GM19099 (cell line): ENCODE results near the gene ZMYND10.

Experiments used
- POLR2A ChIP-seq: IDR thresholded peaks from 3 replicates; pipeline ENCODE4 v1.6.1; 2011; ENCODE audit warnings: low read depth; ENCODE audit not compliant: insufficient read length; ENCODE audit errors: extremely low read depth

The ZMYND10 gene

GRCh38 chr3:50375258-50375931, 29.9 kb upstream of the ZMYND10 start:
- TF ChIP-seq POLR2A: no peak

- no peak for TF ChIP-seq POLR2A
These were observed 29.1 kb upstream of the ZMYND10 start for GRCh38 chr3:50374363-50375257.

DNA sequence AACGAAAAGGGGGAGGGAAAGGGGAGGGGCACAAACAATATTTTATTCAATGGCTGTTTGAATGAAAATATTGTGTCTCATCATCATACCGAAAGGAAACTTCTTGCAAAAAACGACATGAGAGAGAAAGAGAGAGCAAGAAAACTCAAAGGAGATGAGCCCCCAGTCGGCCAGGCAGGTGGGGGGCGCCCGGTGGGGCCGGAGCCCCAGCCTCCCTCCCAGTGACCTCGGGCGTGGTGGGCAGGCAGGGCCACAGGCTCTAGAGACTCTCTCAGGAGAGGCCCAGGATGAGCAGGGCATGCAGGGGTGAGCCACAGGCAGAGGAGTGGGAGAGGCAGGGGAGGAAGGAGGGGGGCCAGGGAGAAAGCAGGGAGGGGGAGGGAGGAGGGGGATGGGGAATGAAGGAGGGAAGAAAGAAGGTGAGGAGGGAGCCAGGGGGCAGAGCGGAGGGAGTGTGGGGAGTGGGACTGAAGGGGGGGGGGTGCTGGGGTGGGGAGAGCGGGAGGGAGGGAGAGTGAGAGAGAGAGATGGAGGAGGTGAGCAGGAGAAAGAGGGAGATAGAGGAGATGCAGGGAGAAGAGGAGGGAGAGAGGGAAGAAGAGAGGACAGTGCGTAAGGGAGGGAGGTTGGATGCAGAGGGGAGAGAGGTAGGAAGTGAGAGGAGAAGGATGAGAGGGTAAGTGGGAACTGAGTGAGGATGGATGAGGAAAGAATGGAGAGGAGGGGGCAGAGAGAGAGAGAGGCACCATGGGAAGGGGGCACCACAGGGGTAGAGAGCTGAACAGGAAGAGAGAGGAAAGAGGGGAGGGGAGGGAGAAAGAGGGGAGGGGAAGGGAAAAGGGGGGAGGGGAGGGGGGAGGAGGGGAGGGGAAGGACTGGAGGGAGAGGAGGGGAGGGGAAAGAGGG, 27.9 kb upstream of the ZMYND10 start:
- TF ChIP-seq POLR2A: no peak

DNA sequence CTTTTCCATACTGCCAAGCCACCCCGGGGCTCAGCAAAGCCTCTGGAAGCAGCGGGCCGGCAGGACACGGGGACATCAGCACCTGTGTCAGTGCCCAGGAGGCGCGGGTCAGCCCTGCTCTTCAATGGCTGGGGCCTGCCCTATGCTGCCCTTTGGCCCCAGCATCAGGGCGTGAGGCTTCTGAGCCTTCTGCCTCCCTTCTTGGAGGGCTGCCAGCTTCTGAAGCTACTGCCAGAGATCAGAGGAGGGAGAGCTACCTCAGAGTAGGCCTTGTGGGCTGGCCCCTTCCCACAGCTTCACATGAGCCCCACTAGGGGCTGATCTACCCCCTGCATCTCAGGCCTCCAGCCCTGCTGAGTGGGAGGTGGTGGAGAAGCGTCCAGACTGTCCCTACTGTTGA, 26.8 kb upstream of the ZMYND10 start:
- no peak for TF ChIP-seq POLR2A

DNA sequence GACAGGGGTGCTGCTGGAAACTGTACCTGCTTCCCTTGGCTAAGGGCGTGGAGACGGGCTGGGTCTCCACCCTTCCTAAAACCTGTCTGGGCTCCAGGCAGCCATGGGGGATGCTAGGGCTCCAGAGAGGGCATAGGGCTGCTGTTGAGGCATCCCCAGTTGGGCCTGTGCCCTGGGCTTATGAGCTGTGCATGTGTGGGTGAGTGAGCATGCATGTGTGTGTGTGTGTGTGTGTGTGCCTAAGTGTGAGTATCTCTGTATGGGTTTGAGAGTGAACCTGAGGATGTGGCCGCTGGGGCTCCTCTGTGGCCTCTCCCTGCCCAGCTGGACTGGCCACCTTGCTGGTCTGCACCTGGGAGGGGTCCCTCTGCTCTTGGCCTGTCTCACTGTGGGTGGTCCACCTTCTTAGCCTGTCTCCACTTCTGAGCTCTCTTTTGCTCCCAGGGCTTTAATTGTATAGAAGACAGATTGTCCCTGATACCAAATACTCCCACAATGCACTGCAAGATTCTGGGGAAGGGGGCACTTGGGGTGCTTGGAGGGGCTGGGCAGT, 25.7 kb upstream of the ZMYND10 start:
- no peak for TF ChIP-seq POLR2A

- TF ChIP-seq POLR2A: no peak
These were observed 25.1 kb upstream of the ZMYND10 start for GRCh38 chr3:50370594-50370993.

DNA sequence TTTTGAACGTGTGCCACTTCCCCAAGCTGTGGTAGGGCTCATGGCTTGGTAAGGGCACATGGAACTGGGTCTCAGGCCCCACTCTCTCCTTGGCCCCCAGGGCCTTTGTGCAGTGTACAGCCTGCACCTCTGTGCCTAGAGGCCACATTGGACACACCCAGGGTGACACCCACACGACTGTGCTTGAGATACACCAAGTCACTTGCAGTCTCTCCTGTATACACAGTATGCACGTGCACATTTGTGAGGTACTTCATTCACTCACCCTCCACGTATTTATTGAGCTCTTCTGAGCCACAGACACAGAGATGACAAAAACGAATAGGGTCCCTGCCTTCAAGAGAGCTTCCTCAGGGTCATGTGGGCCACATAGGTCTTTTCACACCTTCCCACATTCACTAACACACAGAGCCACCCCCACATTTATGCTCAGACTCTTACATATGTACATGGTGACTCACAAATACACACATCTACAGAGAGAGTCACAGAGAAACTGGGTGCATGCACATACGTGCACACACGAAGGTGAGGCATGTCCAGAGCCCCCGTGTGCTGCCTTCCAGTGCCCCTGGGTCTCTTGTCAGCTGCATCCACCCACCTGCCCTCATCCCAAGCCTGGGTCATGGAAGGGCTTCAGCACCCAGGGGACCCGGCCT, 23.6 kb upstream of the ZMYND10 start:
- no peak for TF ChIP-seq POLR2A

DNA sequence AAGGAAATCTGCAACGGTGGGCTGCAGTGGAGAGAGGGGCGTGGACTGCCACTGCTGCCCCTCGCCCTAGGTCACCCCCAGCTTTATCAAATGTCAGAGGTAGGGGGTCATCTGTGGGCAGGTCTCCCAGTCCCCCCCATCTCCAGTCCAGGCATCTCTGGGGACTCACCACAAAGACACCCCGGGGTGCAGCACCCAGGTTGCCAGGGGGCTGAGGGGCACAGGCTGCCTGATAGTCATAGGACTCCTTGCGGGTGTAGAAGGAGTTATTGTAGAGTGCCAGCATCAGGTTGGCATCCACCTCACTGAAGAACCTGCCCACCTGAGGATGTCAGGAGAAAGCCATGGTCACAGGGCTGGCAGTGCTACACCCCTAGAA, 20.3 kb upstream of the ZMYND10 start:
- no peak for TF ChIP-seq POLR2A

GRCh38 chr3:50365080-50365841, 19.7 kb upstream of the ZMYND10 start:
- TF ChIP-seq POLR2A: peak; percentile 44

DNA sequence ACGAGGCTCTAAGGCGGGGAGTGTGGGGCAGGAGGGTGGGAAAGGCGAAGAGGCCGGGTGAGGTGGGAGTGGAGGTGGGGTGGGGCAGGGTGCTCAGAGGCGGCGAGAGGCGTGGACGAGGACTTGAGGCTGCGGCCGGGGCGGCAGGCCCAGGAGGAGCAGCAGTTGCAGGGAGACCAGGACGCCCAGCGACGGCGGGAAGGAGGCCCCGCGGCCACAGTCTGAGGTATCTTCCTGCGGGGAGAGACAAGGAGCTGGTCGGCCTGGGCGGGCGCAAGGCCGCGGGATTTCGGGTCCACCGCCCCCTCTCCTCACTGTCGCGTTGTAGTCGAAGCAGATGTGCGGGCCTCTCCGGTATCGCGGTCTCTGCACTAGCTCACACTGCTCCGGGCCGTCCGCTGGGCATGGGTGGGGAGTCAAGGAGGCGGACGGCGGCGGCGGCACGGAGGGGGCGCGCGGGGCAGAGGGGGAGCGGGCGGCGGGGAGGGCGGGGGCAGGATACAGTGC, 19.1 kb upstream of the ZMYND10 start:
- no peak for TF ChIP-seq POLR2A

GRCh38 chr3:50359760-50360110, 14.2 kb upstream of the ZMYND10 start:
- no peak for TF ChIP-seq POLR2A

DNA sequence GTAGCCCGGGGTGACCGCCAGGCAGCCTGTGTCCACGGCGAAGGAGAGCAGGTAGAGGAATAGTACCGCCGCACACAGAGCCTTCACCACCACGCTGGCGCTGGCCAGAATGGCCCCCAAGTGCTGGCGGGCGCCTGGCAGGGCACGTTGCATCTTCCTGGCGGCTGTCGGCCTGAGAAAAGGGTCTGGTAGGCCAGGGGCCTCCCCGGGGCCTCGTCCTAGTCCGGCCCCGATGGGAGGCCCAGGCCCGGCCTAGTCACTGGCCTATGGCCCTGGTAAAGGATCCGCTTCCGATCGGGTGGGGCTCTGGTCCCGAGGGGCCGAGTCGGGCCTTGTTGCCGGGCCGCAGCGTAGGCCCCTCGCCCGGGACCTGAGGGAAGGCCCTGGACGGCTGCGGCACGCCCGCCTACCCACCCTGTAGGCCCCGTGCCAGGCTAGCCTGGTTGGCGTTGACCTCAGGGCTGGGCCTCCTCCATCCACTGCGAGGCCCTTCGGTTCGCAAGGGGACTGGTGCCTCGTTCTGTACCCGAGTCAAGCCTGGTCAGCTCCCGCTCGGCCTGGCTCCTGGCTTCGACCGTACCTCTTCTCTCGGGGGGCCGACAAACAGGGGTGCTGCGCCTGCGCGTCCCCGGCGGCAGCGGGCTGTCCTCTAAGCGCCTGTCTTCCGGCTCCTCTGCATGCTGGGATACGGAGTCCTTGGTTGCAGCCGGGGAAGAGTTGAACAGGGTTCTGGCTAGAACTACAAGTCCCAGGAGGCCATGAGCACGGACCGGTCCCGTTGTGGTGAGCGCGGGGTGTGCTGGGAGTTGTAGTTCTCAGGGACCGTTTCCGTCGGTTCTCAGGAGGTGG, 13.6 kb upstream of the ZMYND10 start, which contains the start of gene TMEM115:
TSS of gene TMEM115 (minus strand) at position 611 of the 849 bp plus-strand sequence. CDS start at position 153, 458 bp downstream.
- peak; percentile 57 for TF ChIP-seq POLR2A

DNA sequence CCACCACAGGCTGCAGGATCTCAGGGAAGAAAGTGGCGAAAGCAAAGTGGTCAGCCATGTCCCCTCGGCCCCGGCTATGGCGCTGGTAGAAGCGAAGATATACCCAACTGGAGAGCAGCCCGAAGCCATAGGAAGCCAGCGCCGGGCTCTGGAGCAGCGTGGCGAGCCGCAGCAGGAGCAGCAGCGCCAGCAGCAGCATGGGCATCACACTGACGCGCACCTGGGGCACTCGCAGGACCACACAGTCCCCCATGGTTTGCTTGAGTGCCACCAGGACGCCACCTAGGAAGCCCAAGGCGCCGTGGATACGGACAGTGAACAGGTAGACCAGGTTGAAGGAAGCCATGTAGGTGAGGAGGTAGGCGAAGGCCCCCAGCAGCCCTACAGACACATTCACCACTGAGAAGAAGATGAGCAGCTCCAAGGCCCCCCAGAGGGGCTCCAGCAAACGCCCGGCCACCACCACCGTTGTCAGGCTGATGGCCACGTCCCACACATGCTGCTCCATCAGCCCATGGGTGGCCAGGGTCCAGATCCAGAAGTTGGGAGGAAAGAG, 12.9 kb upstream of the ZMYND10 start:
- no peak for TF ChIP-seq POLR2A

DNA sequence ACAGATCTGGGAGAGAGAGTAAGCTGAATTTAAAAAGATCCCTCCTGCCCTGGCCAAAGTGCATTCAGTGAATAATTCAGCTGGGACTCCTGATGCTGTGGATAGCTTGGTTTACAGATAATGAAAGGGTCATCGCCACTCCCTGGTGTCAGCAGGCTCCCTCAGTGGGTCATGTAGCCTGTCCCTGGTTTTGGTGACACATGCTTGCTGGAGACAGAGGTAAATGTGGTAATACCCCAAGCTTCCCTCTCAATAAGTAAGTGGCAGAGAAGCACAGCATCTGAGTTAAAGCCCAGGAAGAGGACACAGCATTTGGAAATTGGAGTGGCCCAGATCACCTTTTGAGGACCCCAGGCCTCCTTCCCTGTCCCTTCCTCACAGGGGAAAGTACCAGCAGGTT, 11.9 kb upstream of the ZMYND10 start:
- no peak for TF ChIP-seq POLR2A
